A549 (cell line): Measurements from ENCODE around the gene SREK1IP1. TPM values are rescaled to one million over a fixed set of nuclear protein-coding genes. Genes with fewer than 3 reads are reported as not detected.
A peak's percentile ranks its signal among the peaks of the same experiment; 100 is the strongest.

Source experiments
- ATAC-seq, 2 experiments: fragments of 200-7000 bp in 1 of 2; fragments of >200 bp in 1 of 2; cut with Nextera tagmentation in 1 of 2; cut with Tn5 transposase in 1 of 2; 3 replicates each; pipeline versions ENCODE4 v1.8.0 to v1.9.1; 2018 to 2020; ENCODE audit warnings: mild to moderate bottlenecking in 1 of 2, moderate library complexity in 1 of 2
- CTCF ChIA-PET: fragments of 300-600 bp; sonication (Branson Sonifier 250); formaldehyde crosslinking; extraction: SDS; loops from one replicate; lab custom pipeline; 2021; ENCODE audit warnings: antibody characterized with exemption, inconsistent platforms; lab: Yijun Ruan, JAX
- POLR2A ChIA-PET: fragments of 350-600 bp; formaldehyde crosslinking; extraction: SDS; loops from one replicate; lab custom pipeline; 2021; ENCODE audit warnings: antibody characterized with exemption, inconsistent platforms; lab: Yijun Ruan, JAX
- DNase-seq, 2 experiments: peaks; one replicate each; pipeline versions ENCODE4 v3.0.0 to v3.0.0-alpha.2; 2011 to 2016; ENCODE audit warnings: low read depth in 1 of 2, low spot score in 1 of 2
- FAIRE-seq: peaks from 2 replicates; lab custom pipeline; 2011; peaks lifted over from hg19 to GRCh38; lab: Jason Lieb, UNC
- H3K27ac ChIP-seq, 2 experiments: fragments of >200 bp; sonication (Bioruptor Twin); formaldehyde crosslinking; 3 replicates each; pipeline ENCODE4 v1.5.1; 2016 to 2017
- H3K4me1 ChIP-seq: fragments of >200 bp; sonication (Bioruptor Twin); formaldehyde crosslinking; 3 replicates; pipeline ENCODE4 v1.6.1; 2016
- H3K4me2 ChIP-seq: fragments of >200 bp; sonication (Bioruptor Twin); formaldehyde crosslinking; 3 replicates; pipeline ENCODE4 v1.6.1; 2016
- H3K4me3 ChIP-seq: fragments of >200 bp; sonication (Bioruptor Twin); formaldehyde crosslinking; 3 replicates; pipeline ENCODE4 v1.5.1; 2016
- H3K9me3 ChIP-seq: fragments of >200 bp; sonication (Bioruptor Twin); formaldehyde crosslinking; 3 replicates; pipeline ENCODE4 v1.6.1; 2016
- BHLHE40 ChIP-seq: IDR thresholded peaks from 2 replicates; pipeline ENCODE4 v1.6.1; 2012; ENCODE audit warnings: low read depth, low read length, inconsistent platforms
- ESRRA ChIP-seq: fragments of 150-350 bp; IDR thresholded peaks from 2 replicates; pipeline ENCODE4 v1.6.1; 2014; ENCODE audit warnings: mild to moderate bottlenecking, low read length, borderline replicate concordance
- GATA3 ChIP-seq: IDR thresholded peaks from 2 replicates; pipeline ENCODE4 v1.6.1; 2012; ENCODE audit warnings: borderline replicate concordance
- HDAC2 ChIP-seq: fragments of 200-600 bp; sonication (generic); IDR thresholded peaks from 2 replicates; pipeline ENCODE4 v1.6.1; 2016
- HOXA7 ChIP-seq: fragments of 250-450 bp; sonication (Bioruptor Pico); IDR thresholded peaks from 2 replicates; pipeline ENCODE4 v1.5.0; 2020; ENCODE audit warnings: mild to moderate bottlenecking, moderate library complexity
- HOXB13 ChIP-seq: fragments of 250-450 bp; sonication (Bioruptor Pico); IDR thresholded peaks from 2 replicates; pipeline ENCODE4 v1.5.0; 2020; ENCODE audit warnings: low read depth, mild to moderate bottlenecking, moderate library complexity
- JUN ChIP-seq, 2 experiments: fragments of >200 bp; sonication (Bioruptor Twin); formaldehyde crosslinking; IDR thresholded peaks; 2 replicates in 1 of 2; 3 replicates in 1 of 2; pipeline ENCODE4 v1.6.1; 2016 to 2017
- KDM5A ChIP-seq: fragments of 200-600 bp; sonication (generic); IDR thresholded peaks from 2 replicates; pipeline ENCODE4 v1.6.1; 2016; ENCODE audit warnings: antibody characterized with exemption, mild to moderate bottlenecking
- MAFK ChIP-seq: fragments of 450-650 bp; IDR thresholded peaks from 2 replicates; pipeline ENCODE4 v1.6.1; 2014; ENCODE audit not compliant: partially characterized antibody
- MYC ChIP-seq: IDR thresholded peaks from 2 replicates; pipeline ENCODE4 v1.6.1; 2012; ENCODE audit warnings: mild to moderate bottlenecking, inconsistent platforms, low read length, improper control_type of control experiment, borderline replicate concordance
- NR3C1 ChIP-seq: fragments of >200 bp; sonication (Bioruptor Twin); formaldehyde crosslinking; IDR thresholded peaks from 3 replicates; pipeline ENCODE4 v1.6.1; 2017
- PHF8 ChIP-seq: fragments of 200-600 bp; sonication (generic); IDR thresholded peaks from 2 replicates; pipeline ENCODE4 v1.6.1; 2016; ENCODE audit warnings: low read depth, mild to moderate bottlenecking, antibody characterized with exemption, moderate library complexity, borderline replicate concordance
- POLR2A ChIP-seq: IDR thresholded peaks from 2 replicates; pipeline ENCODE4 v1.6.1; 2012; ENCODE audit warnings: mild to moderate bottlenecking, low read length
- POLR2AphosphoS2 ChIP-seq: conservative IDR thresholded peaks from 2 replicates; pipeline ENCODE4 v1.6.1; 2012; ENCODE audit warnings: low read length, improper control_type of control experiment, inconsistent platforms
- SMC3 ChIP-seq: fragments of >200 bp; sonication (Bioruptor Twin); formaldehyde crosslinking; IDR thresholded peaks from 3 replicates; pipeline ENCODE4 v1.6.1; 2018; ENCODE audit warnings: inconsistent platforms
- WGBS: methylation state at CpG from one replicate; pipeline ENCODE4 v1.1.6; 2017; ENCODE audit errors: missing lambda C conversion rate; 5-methylcytosine and 5-hydroxymethylcytosine counted together
- polyA minus RNA-seq: library from RNA; depleted of rRNA, polyadenylated mRNA; stranded (reverse); fragments of >200 nt; gene quantifications from 2 replicates; pipeline ENCODE4 v1.2.3, GENCODE V29; 2011; rRNA and poly(A)+ RNA removed
- polyA plus RNA-seq, 4 experiments: library from polyadenylated mRNA; depleted of rRNA in 3 of 4; stranded (reverse); fragments of >200 nt; fragmentation: RNase III in 1 of 4; extraction: RNeasy Plus Mini Kit Qiagen cat#74134 plus additional on column Dnase treatment in 1 of 4; gene quantifications; 2 replicates in 3 of 4; 3 replicates in 1 of 4; pipeline ENCODE4 v1.2.3, GENCODE V29; 2011 to 2017
- TF ChIP-seq, protein P1 (sequence below): IDR thresholded peaks from 2 replicates; pipeline ENCODE4 v1.6.1; 2012
- TF ChIP-seq, protein P2 (sequence below): fragments of 250-450 bp; sonication (Bioruptor Pico); IDR thresholded peaks from 2 replicates; pipeline ENCODE4 v1.5.0; 2020; ENCODE audit warnings: low read depth, mild to moderate bottlenecking, moderate library complexity

Gene SREK1IP1
- polyA plus RNA-seq (2011; rRNA removed) (4.7 and 6.1 TPM in 2 replicates), polyA plus RNA-seq (2017; fragmentation: RNase III; extraction: RNeasy Plus Mini Kit Qiagen cat#74134 plus additional on column Dnase treatment) (7.5 to 7.9 TPM (median 7.5 TPM) in 3 replicates), polyA minus RNA-seq (2.2 and 4.0 TPM in 2 replicates)
- polyA plus RNA-seq (2012; cell fraction: cytosol; rRNA removed): 1.5 and 1.8 TPM in 2 replicates
- polyA plus RNA-seq (2012; cell fraction: nucleus; rRNA removed): 1.1 and 2.2 TPM in 2 replicates

DNA sequence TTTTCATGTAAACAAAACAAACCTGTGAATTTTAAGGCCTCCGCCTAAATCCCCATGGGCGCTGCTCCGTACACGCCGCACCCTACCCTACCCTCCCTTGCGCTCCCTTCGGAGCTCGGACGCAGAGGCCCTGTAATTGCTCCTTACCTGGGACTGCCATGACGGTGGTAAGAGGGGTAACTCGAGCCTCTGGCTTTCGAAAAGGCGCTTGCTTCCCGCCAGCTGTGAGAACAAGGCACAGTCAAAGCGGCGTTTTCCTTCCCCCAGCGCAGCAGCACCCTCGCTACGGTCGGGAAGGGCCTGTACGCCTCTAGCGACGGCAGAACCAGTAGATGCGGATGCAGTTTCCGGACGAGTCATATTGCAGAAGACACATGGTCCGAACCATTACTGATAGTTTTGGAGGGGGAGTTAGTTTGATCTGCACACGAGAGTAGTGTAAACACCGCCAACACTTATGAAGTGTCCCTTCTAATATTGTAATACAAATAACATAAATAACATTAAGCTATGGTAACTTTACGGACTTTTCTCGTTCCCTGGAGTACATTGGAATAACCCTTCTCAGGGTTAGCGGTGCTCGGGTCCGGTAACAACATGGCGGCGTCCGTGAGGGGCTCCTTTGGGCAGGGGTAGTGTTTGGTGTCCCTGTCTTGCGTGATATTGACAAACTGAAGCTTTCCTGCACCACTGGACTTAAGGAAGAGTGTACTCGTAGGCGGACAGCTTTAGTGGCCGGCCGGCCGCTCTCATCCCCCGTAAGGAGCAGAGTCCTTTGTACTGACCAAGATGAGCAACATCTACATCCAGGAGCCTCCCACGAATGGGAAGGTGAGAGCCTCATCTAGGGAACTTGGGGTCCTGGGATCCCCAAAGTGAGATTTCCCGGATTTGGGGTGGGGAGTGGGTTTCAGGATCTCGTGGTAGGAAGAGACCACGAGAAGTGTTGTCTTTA lies at the start of gene SREK1IP1, which contains the start of gene CWC27:
TSS of gene SREK1IP1 (minus strand) at position 334 of the 955 bp plus-strand sequence. CDS start at position 160, 174 bp downstream.
TSS of gene CWC27 (plus strand) at position 573 of the 955 bp plus-strand sequence. CDS start at position 790, 217 bp downstream.
- WGBS: under 1% methylated on average over 41 of the region's 48 CpGs
- ATAC-seq (peak; percentile 99), DNase-seq (peak; percentile 66 to 92), FAIRE-seq (peak; percentile 80)
- TF ChIP-seq NR3C1: no peak
- peak; percentile 86 for TF ChIP-seq JUN (IDR thresholded peaks at IDR 0.05)
- TF ChIP-seq SMC3: no peak
- TF ChIP-seq PHF8: peak; percentile 80
- no peak for TF ChIP-seq ESRRA
- peak; percentile 46; the same call in 1 of the 2 replicates for TF ChIP-seq BHLHE40
- TF ChIP-seq, protein P1, sequence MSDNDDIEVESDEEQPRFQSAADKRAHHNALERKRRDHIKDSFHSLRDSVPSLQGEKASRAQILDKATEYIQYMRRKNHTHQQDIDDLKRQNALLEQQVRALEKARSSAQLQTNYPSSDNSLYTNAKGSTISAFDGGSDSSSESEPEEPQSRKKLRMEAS: peak; percentile 75
- 0 out of 2 replicates have a peak, but pooled peaks have one; percentile 33 for TF ChIP-seq MYC
- TF ChIP-seq GATA3: peak; percentile 77; the same call in 1 of the 2 replicates
- peak; percentile 83 for TF ChIP-seq HDAC2
- TF ChIP-seq KDM5A: peak; percentile 97
- peak; percentile 56 for TF ChIP-seq POLR2A
- TF ChIP-seq POLR2AphosphoS2: no peak
- TF ChIP-seq MAFK: no peak
- Histone ChIP-seq H3K4me2 (peak within 1 kb of the TSS; percentile 99), H3K4me1 (peaks cover 27% of the 10 kb centered on the region; the same call in 2 of the 3 replicates), H3K4me3 (peak within 1 kb of the TSS; percentile 91), H3K9me3 (no peaks in the 10 kb centered on the region), H3K27ac (peak within 1 kb of the TSS; percentile 94 to 95)
- POLR2A ChIA-PET: no interaction called here
- CTCF ChIA-PET: interaction anchor here (1.4 kb wide), 1 partner anchor 20 kb away, joined by 5 read pairs; no protein-coding TSS in a partner anchor

DNA sequence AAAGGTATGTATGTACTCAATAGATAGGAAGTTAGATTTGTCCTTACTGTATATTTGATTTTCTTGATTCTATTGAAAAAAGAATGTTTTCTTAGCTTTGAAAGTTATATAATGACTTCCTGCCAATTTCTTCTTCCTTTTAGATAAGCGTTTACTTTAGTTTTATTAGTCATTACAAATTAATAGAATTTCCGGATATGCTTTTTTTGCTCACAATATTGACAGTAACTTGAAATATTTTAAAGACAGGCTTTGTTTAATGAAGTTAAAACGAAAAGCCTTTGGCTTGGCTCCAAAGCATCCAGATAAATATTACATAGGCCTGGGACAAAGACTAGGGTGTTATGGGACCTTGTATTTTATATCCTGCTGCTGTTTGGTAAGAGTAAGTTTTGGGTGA lies 49.8 kb upstream of the SREK1IP1 start:
- ChIA-PET CTCF (no interaction called here), POLR2A (no interaction called here)
- TF ChIP-seq, protein P2, sequence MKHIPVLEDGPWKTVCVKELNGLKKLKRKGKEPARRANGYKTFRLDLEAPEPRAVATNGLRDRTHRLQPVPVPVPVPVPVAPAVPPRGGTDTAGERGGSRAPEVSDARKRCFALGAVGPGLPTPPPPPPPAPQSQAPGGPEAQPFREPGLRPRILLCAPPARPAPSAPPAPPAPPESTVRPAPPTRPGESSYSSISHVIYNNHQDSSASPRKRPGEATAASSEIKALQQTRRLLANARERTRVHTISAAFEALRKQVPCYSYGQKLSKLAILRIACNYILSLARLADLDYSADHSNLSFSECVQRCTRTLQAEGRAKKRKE (CRISPR knock-in tag): no peak
- Histone ChIP-seq H3K4me1 (peaks cover 8% of the 10 kb centered on the region; the same call in 1 of the 3 replicates), H3K9me3 (no peaks in the 10 kb centered on the region), H3K27ac (no peak overlapping the region), H3K4me2 (no peak overlapping the region), H3K4me3 (no peak overlapping the region)
- no peak for ATAC-seq
- WGBS: 31% methylated on average over 3 of the region's 3 CpGs
- peak; percentile 56 for FAIRE-seq
- no peak for DNase-seq

DNA sequence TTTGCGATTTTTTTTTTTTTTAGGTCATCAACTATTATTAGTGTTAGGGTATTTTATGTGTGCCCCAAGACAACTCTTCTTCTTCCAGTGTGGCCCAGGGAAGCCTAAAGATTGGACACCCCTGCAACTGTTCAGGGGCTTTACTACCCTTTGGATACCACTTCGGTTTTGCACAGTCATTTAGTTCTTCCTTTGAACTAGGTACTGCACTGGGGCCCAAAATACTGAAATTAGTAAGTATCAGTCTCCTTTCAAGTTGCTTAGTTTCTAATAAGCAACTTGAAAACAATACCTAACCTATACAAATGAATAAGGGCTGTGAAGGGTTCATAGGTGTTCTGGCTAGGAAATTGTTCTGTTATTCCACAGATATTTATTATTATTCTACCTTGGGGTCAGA lies 45.6 kb upstream of the SREK1IP1 start:
- WGBS: 79% methylated on average over 2 of the region's 2 CpGs
- no peak for ATAC-seq
- DNase-seq: no peak
- FAIRE-seq: no peak
- no peak overlapping the region for H3K4me3 ChIP-seq
- ChIA-PET CTCF (interaction anchor here (0.6 to 1.5 kb wide), 2 partner anchors 337 to 669 kb away, joined by 3 read pairs; no protein-coding TSS in a partner anchor), POLR2A (no interaction called here)
- no peaks in the 10 kb centered on the region for H3K9me3 ChIP-seq
- peaks cover 8% of the 10 kb centered on the region; the same call in 1 of the 3 replicates for H3K4me1 ChIP-seq
- TF ChIP-seq HOXA7 (no peak), HOXB13 (no peak)
- no peak overlapping the region for H3K4me2 ChIP-seq
- H3K27ac ChIP-seq: no peak overlapping the region
